OCI-LY1 (cell line): Measurements from ENCODE around the gene LIMS2.

Source experiments
- H2AFZ ChIP-seq: fragments of 200-600 bp; sonication (generic), shearing (Covaris generic); 2 replicates; pipeline ENCODE4 v1.6.0; 2014; ENCODE audit warnings: antibody characterized with exemption, mild to moderate bottlenecking, low read length
- H3F3A ChIP-seq: fragments of 200-600 bp; sonication (generic), shearing (Covaris generic); 2 replicates; pipeline ENCODE4 v1.6.0; 2014; ENCODE audit warnings: mild to moderate bottlenecking, antibody characterized with exemption, low read length, moderate library complexity; ENCODE audit not compliant: insufficient read depth
- H3K27ac ChIP-seq: fragments of 200-600 bp; sonication (generic); 2 replicates; pipeline ENCODE4 v1.5.1; 2014; ENCODE audit warnings: low read length, mixed run types, mild to moderate bottlenecking, low read depth; ENCODE audit not compliant: poor library complexity, severe bottlenecking
- H3K27me3 ChIP-seq: fragments of 200-600 bp; sonication (generic); 2 replicates; pipeline ENCODE4 v1.6.0; 2014; ENCODE audit warnings: antibody characterized with exemption, mild to moderate bottlenecking, low read length, moderate library complexity; ENCODE audit not compliant: insufficient read depth
- H3K36me3 ChIP-seq: fragments of 200-600 bp; sonication (generic); 2 replicates; pipeline ENCODE4 v1.6.1; 2014; ENCODE audit warnings: mild to moderate bottlenecking, antibody characterized with exemption, low read length, moderate library complexity, mixed read lengths; ENCODE audit not compliant: insufficient read depth
- H3K4me1 ChIP-seq: fragments of 200-600 bp; sonication (generic); 2 replicates; pipeline ENCODE4 v1.5.1; 2014; ENCODE audit warnings: mild to moderate bottlenecking, low read length, moderate library complexity; ENCODE audit not compliant: insufficient read depth, severe bottlenecking
- H3K4me2 ChIP-seq: fragments of 200-600 bp; sonication (generic), shearing (Covaris generic); 2 replicates; pipeline ENCODE4 v1.6.1; 2014; ENCODE audit warnings: low read length
- H3K4me3 ChIP-seq: fragments of 200-600 bp; sonication (generic); 2 replicates; pipeline ENCODE4 v1.5.1; 2014; ENCODE audit warnings: low read length, low read depth, mild to moderate bottlenecking, mixed read lengths; ENCODE audit not compliant: poor library complexity, severe bottlenecking
- H3K79me2 ChIP-seq: fragments of 200-600 bp; shearing (Covaris generic); 2 replicates; pipeline ENCODE4 v1.6.1; 2016; ENCODE audit warnings: mixed run types, low read length, mixed read lengths; ENCODE audit not compliant: insufficient read depth
- H3K9ac ChIP-seq: fragments of 200-600 bp; sonication (generic), shearing (Covaris generic); 2 replicates; pipeline ENCODE4 v1.6.1; 2014; ENCODE audit warnings: mild to moderate bottlenecking, low read length, mixed read lengths
- H3K9me2 ChIP-seq: fragments of 200-600 bp; sonication (generic), shearing (Covaris generic); 2 replicates; pipeline ENCODE4 v1.6.1; 2014; ENCODE audit warnings: low read depth, mild to moderate bottlenecking, low read length, mixed read lengths
- H3K9me3 ChIP-seq: fragments of 200-600 bp; shearing (Covaris generic); 2 replicates; pipeline ENCODE4 v1.6.1; 2014; ENCODE audit warnings: low read length, mixed read lengths
- H4K20me1 ChIP-seq: fragments of 200-600 bp; sonication (generic), shearing (Covaris generic); 2 replicates; pipeline ENCODE4 v1.6.0; 2016; ENCODE audit warnings: mild to moderate bottlenecking, low read length; ENCODE audit not compliant: insufficient read depth
- EZH2 ChIP-seq: fragments of 200-600 bp; sonication (generic), shearing (Covaris generic); IDR thresholded peaks from 2 replicates; pipeline ENCODE4 v1.8.0; 2017; ENCODE audit warnings: borderline replicate concordance, mixed run types, mild to moderate bottlenecking, antibody characterized with exemption, low read length, moderate library complexity, mixed read lengths
- TF ChIP-seq, protein P1 (sequence below): fragments of 200-600 bp; sonication (generic), shearing (Covaris generic); IDR thresholded peaks from 2 replicates; pipeline ENCODE4 v1.5.1; 2017; ENCODE audit warnings: mild to moderate bottlenecking, antibody characterized with exemption, low read length, moderate library complexity, mixed read lengths

The LIMS2 gene

DNA sequence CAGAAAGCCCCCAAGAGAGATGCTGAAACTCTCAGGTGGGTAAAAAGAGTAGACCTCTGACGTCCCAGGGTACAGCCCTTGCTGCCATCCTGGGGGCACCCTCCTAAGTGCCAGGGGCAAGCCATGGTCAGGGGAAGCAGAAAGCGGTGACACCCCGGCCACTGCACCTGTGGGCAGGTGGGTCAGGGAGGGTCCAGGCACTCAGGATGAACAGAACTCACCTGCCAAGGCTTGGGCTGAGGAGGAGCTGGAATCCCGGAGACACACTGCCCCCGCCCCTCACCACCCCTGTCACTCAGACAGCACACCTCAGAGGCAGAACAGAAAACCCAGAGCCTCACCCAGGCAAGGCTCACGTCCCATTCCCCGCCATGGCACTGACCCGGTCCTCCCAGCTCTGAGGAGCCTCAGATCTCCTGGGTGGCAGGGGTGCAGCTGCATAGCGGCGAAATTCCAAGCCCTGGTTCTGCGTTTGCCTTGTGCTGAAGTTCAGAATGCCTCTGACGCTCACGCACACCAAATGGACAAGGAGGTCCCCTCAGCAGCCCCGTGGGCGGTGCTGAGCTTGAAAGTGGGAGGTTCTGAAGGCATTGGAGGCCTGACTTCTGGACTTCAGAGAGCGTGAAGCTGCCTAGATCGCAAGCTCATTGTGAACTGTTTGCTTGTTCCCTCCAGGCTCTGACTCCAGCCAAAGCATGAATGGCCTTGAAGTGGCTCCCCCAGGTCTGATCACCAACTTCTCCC lies 25.1 kb downstream of the LIMS2 start:
- Histone ChIP-seq H3K9me2 (no peaks in the 10 kb centered on the region), H3K4me1 (no peaks in the 10 kb centered on the region), H3K79me2 (no peaks in the 10 kb centered on the region), H3K27ac (no peak overlapping the region), H2AFZ (no peak overlapping the region), H3K36me3 (no peaks in the 10 kb centered on the region), H3K4me2 (no peak overlapping the region), H3F3A (no peaks in the 10 kb centered on the region), H3K9ac (no peak overlapping the region), H3K27me3 (no peaks in the 10 kb centered on the region), H3K9me3 (no peaks in the 10 kb centered on the region), H3K4me3 (no peak overlapping the region), H4K20me1 (no peaks in the 10 kb centered on the region)
- TF ChIP-seq EZH2, result no peak
- TF ChIP-seq, protein P1, sequence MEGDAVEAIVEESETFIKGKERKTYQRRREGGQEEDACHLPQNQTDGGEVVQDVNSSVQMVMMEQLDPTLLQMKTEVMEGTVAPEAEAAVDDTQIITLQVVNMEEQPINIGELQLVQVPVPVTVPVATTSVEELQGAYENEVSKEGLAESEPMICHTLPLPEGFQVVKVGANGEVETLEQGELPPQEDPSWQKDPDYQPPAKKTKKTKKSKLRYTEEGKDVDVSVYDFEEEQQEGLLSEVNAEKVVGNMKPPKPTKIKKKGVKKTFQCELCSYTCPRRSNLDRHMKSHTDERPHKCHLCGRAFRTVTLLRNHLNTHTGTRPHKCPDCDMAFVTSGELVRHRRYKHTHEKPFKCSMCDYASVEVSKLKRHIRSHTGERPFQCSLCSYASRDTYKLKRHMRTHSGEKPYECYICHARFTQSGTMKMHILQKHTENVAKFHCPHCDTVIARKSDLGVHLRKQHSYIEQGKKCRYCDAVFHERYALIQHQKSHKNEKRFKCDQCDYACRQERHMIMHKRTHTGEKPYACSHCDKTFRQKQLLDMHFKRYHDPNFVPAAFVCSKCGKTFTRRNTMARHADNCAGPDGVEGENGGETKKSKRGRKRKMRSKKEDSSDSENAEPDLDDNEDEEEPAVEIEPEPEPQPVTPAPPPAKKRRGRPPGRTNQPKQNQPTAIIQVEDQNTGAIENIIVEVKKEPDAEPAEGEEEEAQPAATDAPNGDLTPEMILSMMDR, result peak; percentile 21; the same call in 1 of the 2 replicates

DNA sequence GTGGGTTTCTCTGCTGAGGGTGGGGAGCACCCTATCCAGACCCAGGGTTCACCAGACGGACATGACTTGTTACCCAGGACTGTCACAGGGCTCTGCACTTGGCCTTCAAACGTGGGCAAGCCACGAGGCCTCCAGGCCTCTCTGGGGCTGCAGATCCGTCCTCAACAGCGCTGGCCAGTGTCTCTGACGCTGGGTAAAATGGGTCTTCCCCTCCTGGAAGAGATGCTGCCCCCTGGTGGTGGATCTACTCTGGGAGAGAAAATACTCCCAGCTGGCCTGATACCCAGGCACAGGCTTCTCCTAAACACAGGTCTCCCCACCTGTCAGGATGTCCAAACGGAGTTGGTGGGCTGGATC lies 25.7 kb downstream of the LIMS2 start:
- H3K4me1 ChIP-seq, result no peaks in the 10 kb centered on the region
- H2AFZ ChIP-seq, result no peak overlapping the region
- no peaks in the 10 kb centered on the region for H3K79me2 ChIP-seq
- no peaks in the 10 kb centered on the region for H4K20me1 ChIP-seq
- H3K4me3 ChIP-seq, result no peak overlapping the region
- H3K27me3 ChIP-seq, result no peaks in the 10 kb centered on the region
- H3K9me2 ChIP-seq, result no peaks in the 10 kb centered on the region
- no peak overlapping the region for H3K27ac ChIP-seq
- no peak for TF ChIP-seq EZH2
- TF ChIP-seq, protein P1, result peak; percentile 74
- no peak overlapping the region for H3K9ac ChIP-seq
- no peaks in the 10 kb centered on the region for H3K9me3 ChIP-seq
- H3K36me3 ChIP-seq, result no peaks in the 10 kb centered on the region
- H3F3A ChIP-seq, result no peaks in the 10 kb centered on the region
- H3K4me2 ChIP-seq, result no peak overlapping the region

DNA sequence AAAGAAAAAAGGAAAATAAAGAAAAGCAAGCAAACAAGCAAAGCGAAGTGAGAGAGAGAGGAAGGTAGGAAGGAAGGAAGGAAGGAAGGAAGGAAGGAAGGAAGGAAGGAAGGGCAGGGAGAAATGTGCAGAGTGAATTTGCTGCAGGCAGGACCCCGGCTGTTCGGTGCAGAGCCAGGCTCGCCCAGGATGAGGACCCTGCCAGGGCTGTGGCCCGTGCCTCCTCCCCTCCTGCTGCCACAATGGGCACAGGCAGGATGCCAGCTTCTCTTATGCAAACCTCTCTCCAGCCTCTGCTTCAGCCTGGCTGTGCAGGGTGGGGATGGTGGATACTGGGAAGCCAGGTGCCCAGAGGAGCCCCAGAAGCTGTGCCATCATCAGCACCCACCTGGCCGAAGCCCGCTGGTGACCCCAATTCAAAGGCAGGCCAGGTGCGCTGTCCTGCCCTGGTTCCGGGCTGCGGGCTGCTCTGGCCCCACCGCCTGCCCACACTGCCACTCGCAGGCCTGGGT lies 26.2 kb downstream of the LIMS2 start:
- TF ChIP-seq, protein P1, result no peak
- TF ChIP-seq EZH2, result no peak
- Histone ChIP-seq H3K36me3 (no peaks in the 10 kb centered on the region), H3K27ac (no peak overlapping the region), H3K27me3 (no peaks in the 10 kb centered on the region), H3K4me3 (no peak overlapping the region), H3K9ac (no peak overlapping the region), H3K4me1 (no peaks in the 10 kb centered on the region), H4K20me1 (no peaks in the 10 kb centered on the region), H2AFZ (no peak overlapping the region), H3K9me3 (no peaks in the 10 kb centered on the region), H3K4me2 (no peak overlapping the region), H3F3A (no peaks in the 10 kb centered on the region), H3K9me2 (no peaks in the 10 kb centered on the region), H3K79me2 (no peaks in the 10 kb centered on the region)
